HG03354 (cell line): Measurements from ENCODE around the gene PRMT5.
"Not testable (repeated sequence)": the region's sequence is repeated elsewhere in the genome, so short reads cannot be mapped to it uniquely, and the experiment has no call there.

ENCODE experiments used
- ATAC-seq: cut with Tn5 transposase; IDR thresholded peaks from one replicate; pipeline ENCODE4 v1.9.1; 2021; ENCODE audit warnings: mild to moderate bottlenecking; ENCODE audit not compliant: unreplicated experiment, poor library complexity, severe bottlenecking

Gene PRMT5

DNA sequence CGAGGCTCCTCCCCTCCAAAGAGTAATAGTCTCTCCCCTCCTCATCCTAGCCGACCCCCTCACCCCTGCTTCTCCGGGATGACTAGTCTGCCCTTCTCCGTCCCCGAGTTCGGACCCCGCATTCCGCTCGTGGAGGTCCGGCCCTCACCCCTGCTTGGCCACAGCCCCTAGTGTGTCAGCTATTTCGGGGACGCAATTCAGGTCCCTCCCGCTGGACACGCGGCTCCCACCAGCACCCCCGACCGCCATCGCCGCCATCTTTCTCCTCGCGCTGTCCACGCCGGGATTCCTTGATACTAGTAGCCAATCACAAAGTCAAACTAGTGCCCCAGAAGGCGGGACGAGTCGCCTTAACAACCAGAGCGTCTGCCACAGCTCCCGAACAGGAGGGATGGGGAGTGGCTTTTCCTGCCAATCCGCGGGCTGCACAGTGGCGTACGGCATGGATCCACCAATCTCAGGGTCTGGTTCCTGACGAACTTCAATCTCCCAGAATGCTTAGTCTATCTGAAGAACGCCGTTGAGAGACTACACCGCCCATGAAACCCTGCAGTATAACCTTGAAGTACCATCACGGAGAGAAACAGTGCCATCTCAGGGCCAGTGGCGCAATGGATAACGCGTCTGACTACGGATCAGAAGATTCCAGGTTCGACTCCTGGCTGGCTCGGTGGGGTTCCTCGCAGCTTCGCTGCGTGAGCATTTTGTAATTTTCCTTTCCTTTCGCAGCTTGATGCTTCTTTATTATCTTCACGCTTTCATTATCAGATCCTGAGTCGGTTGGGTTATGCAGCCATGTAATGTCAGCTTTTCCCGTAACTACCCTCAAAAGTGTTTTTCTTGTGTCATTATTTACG, at the start of gene PRMT5:
Gene PRMT5, minus strand, starts transcription at position 273 of the 857 bp plus-strand sequence. Its CDS starts 15 bp downstream, at position 258.
- peak; percentile 92 for ATAC-seq

DNA sequence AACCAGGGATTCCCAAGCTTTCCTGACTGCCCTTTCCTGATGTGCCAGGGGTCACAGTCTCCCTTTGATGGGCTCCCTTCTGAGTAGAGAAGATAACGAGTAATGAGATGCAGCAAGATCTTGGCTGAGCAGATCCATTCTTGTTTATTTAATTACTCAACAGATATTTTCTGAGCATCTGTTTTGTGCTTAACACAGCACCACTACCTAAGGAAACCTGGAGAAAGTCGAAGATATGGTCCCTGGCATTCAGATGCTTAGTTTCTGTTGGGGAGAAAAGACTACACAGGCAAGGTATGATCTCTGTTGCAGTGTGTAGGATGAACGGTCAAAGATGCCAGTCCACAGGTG, 49.3 kb upstream of the PRMT5 start:
- ATAC-seq, result no peak

GRCh38 chr14:22977684-22978486, 48.7 kb upstream of the PRMT5 start:
- ATAC-seq, result no peak

DNA sequence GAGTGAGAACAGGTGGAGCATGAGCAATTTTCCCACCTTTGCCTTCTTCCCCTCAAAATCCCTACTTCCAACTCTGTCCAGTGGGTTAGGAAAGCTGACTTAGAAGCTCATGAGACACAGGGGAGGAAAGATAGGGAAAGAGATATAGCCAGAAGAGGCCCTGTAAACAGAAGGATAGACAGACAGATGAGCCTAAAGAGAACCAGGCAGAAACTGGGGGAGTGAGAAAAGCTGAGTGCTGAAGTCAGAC, 48.2 kb upstream of the PRMT5 start:
- ATAC-seq, result no peak

DNA sequence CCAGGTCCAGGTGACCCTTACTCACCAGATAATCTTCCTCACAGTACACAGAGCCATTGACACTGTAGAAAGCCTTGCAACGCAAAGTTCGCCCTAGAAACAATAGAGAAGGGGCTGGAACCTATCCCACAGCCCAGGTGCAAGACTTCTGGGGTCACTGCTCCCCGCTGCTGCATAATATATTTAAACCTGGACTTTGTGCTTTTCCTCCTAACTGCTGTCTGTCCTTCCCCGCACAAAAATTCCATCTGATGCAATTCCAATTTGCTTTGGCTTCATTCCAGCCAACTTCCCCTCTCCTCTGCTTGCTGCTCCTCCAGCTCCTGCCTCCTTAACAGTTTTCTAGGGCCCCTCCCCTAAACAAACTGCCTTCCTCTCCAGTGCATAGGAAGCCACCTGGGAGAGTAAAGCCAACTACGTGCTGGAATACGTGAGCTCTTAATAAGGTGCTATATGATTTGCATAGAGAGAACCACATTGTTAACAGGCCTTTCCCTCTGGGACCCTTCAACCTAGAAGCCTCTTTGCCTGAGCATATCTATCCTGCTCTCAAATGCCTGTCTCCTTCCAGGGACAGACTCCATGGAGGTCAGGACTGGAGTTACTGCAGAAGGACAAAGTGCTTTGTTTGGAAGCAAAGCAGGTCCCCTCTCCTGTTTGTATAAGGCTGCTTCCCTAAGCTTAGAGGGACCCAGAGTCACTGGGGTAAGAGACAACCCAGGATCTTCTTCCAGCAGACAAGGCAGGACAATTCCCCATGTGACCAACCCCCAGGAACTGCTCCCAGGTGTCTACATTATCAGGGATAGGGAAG, 47.7 kb upstream of the PRMT5 start:
- ATAC-seq, result no peak

DNA sequence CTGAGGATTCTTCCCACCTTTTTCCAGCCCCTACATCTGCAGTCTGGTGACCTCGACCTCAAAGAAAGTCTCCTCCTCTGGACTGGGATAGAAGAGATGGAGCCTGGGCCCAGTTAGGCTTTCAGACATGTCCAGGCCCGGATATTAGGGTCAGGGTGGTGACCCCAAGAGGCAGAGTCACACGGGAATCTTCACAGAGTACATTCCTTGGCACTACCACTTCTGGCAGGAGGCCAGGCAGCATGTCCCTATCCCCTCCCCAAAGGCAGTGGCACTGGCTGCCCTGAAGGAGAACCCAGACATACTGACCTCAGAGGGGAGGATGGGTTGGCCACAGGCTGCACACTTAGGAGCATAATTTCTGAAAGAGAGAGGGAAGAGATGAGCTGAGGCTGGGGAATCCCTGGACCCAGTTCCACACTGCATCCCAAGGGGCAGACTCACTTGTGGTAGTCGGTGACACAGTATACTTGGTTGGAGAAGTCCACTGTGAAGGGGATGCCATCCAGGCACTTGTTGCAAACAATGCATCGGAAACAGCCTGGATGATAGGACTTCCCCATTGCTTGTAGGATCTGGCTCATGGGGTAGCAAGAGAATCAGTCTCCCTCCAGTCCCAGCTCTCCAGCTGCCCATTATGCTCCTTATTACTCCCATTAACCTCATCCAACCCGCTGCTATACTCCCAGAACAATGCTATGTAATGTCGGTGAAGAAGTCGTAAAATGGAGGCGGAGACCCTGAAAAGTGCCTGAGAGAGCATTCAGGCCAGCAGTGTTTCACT, 45.5 kb upstream of the PRMT5 start:
- ATAC-seq, result no peak

DNA sequence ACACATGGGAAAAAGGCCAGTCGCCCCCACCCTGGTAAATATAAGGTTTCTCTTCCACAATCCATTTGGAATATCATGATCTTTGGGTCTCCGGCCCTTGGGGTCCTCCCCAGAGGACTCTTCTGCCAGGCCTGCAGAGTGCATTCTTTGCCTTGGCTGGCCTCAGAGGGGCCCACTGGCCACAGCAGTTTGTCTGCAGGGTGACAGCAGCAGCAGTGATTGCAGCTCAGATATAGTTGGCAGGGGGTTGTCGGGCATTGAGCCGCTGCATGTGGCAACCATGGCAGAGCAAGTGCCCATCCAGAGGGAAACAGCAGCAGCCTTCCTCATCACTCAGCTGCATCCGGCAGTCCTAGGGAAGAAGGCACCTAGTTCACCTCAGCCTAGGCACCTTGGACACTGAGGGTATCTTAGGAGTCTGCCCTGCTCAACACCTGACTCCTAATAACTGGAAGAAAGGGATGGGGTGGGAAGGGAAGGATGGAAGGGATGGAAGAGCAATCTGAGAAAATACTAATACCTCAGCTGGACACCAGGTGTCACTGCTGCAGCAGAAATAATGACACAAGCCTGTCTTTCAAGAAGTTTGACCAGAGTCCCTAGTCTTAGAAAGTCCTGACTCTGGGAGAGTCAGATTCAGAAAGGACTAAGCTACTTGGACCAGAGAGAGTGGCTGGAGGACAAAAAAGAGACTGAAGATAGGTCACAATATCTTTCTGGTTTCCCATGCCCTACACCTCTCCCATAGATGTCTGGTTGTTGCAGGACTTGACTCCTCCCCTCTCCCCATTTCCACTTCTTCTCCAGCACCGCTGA, 44.2 kb upstream of the PRMT5 start:
- ATAC-seq, result no peak

GRCh38 chr14:22972313-22972930, 43.2 kb upstream of the PRMT5 start:
- no peak for ATAC-seq

DNA sequence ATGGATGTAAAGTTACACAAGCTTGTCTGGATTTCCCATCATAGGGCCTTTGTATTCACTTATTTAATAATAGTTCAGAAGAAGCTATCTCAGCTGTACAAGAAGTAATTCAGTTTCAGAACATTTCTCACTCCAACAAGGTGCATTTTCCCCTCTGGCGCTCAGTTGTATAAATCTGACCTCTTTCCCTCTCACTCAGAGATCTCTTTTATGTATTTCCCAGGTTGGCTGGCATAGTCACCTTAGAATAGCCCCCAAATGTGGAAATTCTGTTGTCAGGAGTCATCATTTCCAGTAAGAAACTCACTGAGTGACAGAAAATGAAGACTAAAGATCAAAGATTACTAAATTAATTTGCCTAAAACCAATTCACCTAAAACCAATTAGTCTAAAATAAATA, 42.0 kb upstream of the PRMT5 start:
- ATAC-seq, result no peak

DNA sequence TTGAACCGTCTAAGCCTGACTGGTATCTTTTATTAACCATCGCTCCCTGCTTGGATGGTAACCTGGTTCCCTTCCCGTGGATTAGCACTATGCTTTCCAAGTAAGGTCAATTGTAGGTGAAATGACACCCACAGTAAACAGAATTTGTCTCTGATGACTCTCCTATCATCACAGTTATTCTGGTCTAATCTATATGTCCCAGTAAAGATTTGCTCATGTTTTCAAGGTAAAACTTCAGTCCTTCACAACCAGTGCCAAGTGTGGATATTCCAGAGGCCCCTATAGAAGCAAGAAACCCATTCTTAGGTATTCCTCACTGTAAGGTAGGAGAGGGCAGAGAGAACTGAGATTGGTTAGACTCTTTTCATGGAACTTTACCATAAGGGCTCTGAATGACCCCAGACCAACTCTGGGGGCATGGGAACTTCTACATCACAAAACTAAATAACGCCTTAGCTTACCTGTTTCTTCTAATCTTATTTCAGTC, 37.6 kb upstream of the PRMT5 start:
- ATAC-seq, result no peak

DNA sequence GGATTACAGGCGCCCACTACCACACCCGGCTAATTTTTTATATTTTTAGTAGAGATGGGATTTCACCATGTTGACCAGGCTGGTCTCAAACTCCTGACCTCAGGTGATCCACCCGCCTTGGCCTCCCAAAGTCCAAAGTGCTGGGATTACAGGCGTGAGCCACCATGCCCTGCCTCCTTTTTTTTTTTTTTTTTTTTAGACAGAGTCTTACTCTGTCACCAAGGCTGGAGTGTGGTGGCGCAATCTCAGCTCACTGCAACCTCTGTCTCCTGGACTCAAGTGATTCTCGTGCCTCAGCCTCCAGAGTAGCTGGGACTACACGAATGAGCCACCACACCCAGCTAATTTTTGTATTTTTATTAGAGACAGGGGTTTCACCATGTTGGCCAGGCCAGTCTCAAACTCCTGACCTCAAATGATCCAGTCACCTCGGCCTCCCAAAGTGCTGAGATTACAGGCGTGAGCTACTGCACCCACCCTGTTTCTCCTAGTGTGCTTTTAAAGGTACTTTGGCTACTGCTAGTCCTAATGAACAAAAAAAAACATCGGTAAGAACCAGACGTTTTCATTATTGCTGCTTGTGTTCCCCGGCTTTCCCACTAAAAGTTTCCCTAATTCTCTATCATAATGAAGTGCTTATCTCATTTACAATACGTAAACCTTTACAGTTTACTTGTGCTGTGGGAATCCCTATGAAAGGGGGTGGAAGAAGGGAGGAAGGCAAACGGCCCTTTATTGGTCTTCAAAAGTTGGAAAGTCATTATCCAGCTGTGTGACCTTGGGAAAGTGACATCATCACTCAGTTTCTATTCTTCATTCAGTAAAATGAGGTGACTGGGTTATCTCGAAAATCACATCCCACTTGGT, 37.0 kb upstream of the PRMT5 start:
- not testable (repeated sequence) for ATAC-seq

- no peak for ATAC-seq
Measured at GRCh38 chr14:22962061-22962676, 33.0 kb upstream of the PRMT5 start.

DNA sequence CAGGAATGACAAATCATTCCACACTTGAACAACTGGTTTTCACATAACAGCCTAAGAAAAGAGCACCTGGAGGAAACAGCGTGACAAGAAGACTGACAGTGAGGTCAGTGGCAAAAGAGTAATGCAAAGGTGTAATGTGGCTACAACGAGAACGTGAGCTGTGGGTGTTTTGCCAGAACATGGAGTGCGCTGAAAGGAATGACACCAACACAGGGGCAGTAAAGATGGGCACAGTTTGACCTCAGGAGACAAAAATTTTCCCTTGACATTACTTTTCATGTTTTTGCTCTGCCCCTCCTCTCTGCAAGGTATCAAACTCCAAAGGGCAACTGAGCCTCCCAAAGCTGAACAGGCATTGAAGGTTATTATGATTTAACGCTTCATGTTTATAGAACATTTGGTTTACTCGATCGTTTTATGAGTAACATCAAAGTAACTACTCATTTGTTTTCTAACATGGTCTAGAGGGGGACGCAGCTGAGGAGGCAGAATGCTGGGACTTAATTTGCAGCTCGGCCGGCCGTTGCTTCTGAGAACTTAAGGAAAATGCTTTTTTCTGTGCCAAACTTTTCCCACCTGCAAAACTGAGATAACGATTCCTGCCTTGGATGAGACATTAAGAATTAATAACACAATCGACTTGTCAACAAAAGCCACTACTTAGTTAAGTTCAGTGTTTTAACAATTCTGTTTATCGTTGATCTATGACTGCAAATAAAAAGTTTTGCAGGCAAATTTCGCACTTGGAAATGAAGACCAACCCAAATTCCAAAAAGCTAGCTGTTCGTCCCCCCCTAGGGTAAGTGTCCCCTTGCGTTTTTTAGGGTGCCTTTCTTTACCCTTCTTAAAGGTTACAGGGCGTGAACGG, 26.8 kb upstream of the PRMT5 start:
- no peak for ATAC-seq

GRCh38 chr14:22952418-22952817, 23.2 kb upstream of the PRMT5 start:
- no peak for ATAC-seq

GRCh38 chr14:22951795-22952194, 22.6 kb upstream of the PRMT5 start:
- not testable (repeated sequence) for ATAC-seq

GRCh38 chr14:22945642-22946041, 16.5 kb upstream of the PRMT5 start:
- no peak for ATAC-seq
